Osteoblast (primary cell): ENCODE measurements around the gene FLACC1. TPM values are rescaled to one million over a fixed set of nuclear protein-coding genes. Genes with fewer than 3 reads are reported as not detected.
A peak's percentile ranks its signal among the peaks of the same experiment; 100 is the strongest.

Experiments used
- DNase-seq: peaks from one replicate; pipeline ENCODE4 v3.0.0; 2011; ENCODE audit warnings: low spot score, mixed read lengths; ENCODE audit not compliant: insufficient read length; ENCODE audit errors: missing footprints
- H2AFZ ChIP-seq: 2 replicates; pipeline ENCODE4 v1.6.0; 2011; ENCODE audit warnings: mild to moderate bottlenecking, low read length
- H3K27ac ChIP-seq: 2 replicates; pipeline ENCODE4 v1.5.1; 2011; ENCODE audit warnings: mild to moderate bottlenecking, low read depth, low read length, moderate library complexity
- H3K27me3 ChIP-seq: 2 replicates; pipeline ENCODE4 v1.6.0; 2012; ENCODE audit warnings: mild to moderate bottlenecking, control low read depth, inconsistent platforms, low read length, moderate library complexity; ENCODE audit not compliant: insufficient read depth
- H3K36me3 ChIP-seq: 2 replicates; pipeline ENCODE4 v1.5.1; 2011; ENCODE audit warnings: mild to moderate bottlenecking, low read length, control low read depth, moderate library complexity; ENCODE audit not compliant: insufficient read depth
- H3K4me1 ChIP-seq: 2 replicates; pipeline ENCODE4 v1.5.1; 2011; ENCODE audit warnings: mild to moderate bottlenecking, low read length, control low read depth, moderate library complexity; ENCODE audit not compliant: insufficient read depth
- H3K4me2 ChIP-seq: 2 replicates; pipeline ENCODE4 v1.6.0; 2011; ENCODE audit warnings: mild to moderate bottlenecking, low read length; ENCODE audit not compliant: insufficient read depth
- H3K4me3 ChIP-seq: fragments of 200-600 bp; sonication (generic); 3 replicates; pipeline ENCODE4 v1.5.1; 2012; ENCODE audit warnings: mild to moderate bottlenecking, low read length, inconsistent platforms; ENCODE audit not compliant: insufficient read depth
- H3K79me2 ChIP-seq: 2 replicates; pipeline ENCODE4 v1.6.0; 2012; ENCODE audit warnings: mild to moderate bottlenecking, low read length, control low read depth, inconsistent platforms; ENCODE audit not compliant: insufficient read depth
- H3K9me3 ChIP-seq: 2 replicates; pipeline ENCODE4 v1.5.1; 2011; ENCODE audit warnings: low read depth, low read length, control low read depth
- H4K20me1 ChIP-seq: 2 replicates; pipeline ENCODE4 v1.6.0; 2012; ENCODE audit warnings: mild to moderate bottlenecking, low read length, control low read depth; ENCODE audit not compliant: insufficient read depth
- total RNA-seq: library from RNA; depleted of rRNA; stranded (reverse); fragments of >200 nt; gene quantifications from 2 replicates; pipeline ENCODE4 v1.2.3, GENCODE V29; 2012
- TF ChIP-seq, protein P1 (sequence below): IDR thresholded peaks from 2 replicates; pipeline ENCODE4 v1.5.1; 2011; ENCODE audit warnings: mild to moderate bottlenecking, low read depth, low read length, moderate library complexity; ENCODE audit errors: extremely low read depth

FLACC1 gene
- total RNA-seq, 1 donor, result 0.72 TPM

DNA sequence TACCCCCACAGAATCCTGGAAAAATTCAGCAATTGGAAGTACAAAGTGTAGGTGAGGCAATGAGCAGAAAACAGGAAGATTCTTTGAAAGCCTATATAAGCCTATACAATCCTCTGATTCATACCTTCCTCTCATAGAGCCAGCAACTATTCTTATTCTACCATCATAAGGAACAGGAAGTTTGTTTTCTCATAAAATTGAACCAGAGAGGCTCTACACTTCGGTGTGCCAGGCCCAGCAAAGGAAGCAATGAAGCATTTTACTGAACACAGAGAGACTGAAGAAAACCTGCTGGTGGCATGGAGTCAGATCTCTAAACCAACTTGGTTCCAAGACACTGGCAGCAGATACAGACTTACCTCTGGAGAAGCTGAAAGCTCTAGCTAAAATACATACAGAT is 78.1 kb downstream of the FLACC1 start:
- Histone ChIP-seq H3K4me3 (no peak overlapping the region), H3K4me2 (no peak overlapping the region)

DNA sequence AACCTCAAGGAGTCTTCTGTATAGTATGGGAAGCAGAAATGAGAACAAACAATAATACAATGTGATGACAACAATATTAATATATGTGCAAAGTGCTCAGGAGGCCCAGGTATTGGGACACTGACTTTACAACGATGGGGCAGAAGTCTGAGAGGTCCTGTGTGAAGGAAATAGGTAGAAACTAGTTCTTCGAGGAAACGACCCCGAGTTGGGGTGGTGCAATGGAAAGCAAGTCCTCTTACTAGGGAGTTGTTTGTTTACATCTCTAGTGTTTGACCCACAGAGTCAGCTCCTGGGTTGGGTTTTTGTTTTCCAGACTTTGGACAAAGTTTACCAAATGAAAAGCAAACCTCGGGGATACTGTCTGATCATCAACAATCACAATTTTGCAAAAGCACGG is 80.6 kb downstream of the FLACC1 start:
- no peak overlapping the region for H3K27ac ChIP-seq
- no peak overlapping the region for H2AFZ ChIP-seq
- no peak for DNase-seq
- H3K27me3 ChIP-seq, result no peaks in the 10 kb centered on the region
- H3K4me3 ChIP-seq, result no peak overlapping the region
- H3K9me3 ChIP-seq, result no peaks in the 10 kb centered on the region
- TF ChIP-seq, protein P1, sequence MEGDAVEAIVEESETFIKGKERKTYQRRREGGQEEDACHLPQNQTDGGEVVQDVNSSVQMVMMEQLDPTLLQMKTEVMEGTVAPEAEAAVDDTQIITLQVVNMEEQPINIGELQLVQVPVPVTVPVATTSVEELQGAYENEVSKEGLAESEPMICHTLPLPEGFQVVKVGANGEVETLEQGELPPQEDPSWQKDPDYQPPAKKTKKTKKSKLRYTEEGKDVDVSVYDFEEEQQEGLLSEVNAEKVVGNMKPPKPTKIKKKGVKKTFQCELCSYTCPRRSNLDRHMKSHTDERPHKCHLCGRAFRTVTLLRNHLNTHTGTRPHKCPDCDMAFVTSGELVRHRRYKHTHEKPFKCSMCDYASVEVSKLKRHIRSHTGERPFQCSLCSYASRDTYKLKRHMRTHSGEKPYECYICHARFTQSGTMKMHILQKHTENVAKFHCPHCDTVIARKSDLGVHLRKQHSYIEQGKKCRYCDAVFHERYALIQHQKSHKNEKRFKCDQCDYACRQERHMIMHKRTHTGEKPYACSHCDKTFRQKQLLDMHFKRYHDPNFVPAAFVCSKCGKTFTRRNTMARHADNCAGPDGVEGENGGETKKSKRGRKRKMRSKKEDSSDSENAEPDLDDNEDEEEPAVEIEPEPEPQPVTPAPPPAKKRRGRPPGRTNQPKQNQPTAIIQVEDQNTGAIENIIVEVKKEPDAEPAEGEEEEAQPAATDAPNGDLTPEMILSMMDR, result no peak
- H3K4me1 ChIP-seq, result no peaks in the 10 kb centered on the region
- H4K20me1 ChIP-seq, result no peaks in the 10 kb centered on the region
- H3K4me2 ChIP-seq, result no peak overlapping the region
- peaks cover 52% of the 10 kb centered on the region for H3K36me3 ChIP-seq
- no peaks in the 10 kb centered on the region for H3K79me2 ChIP-seq

More for the DNA sequence above, 78.1 kb downstream of the FLACC1 start:
- H4K20me1 ChIP-seq, result no peaks in the 10 kb centered on the region
- no peaks in the 10 kb centered on the region for H3K9me3 ChIP-seq
- H3K36me3 ChIP-seq, result peaks cover 35% of the 10 kb centered on the region
- H2AFZ ChIP-seq, result no peak overlapping the region
- TF ChIP-seq, protein P1, result no peak
- no peaks in the 10 kb centered on the region for H3K27me3 ChIP-seq
- no peaks in the 10 kb centered on the region for H3K79me2 ChIP-seq
- H3K4me1 ChIP-seq, result no peaks in the 10 kb centered on the region
- no peak overlapping the region for H3K27ac ChIP-seq
- DNase-seq, result no peak

DNA sequence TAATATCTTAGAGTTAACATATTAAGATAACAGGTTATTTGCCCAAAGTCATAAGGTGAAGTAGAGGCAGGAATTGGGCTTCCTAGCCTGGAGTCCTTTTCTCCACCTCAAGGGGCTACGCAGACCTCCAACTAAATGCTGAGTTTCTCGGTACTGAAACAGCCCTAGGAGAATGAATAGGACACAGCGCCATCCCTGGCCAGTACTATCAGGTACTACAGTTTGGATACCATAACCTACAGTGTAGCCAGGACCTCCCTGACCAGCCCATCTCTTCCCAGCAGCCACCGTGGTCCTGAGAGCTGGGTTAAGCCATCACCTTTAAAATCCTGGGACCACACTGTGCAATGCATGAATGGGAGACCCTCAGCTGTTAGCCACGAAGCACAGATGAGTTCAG is 81.2 kb downstream of the FLACC1 start:
- no peak for DNase-seq
- H3K4me3 ChIP-seq, result no peak overlapping the region

DNA sequence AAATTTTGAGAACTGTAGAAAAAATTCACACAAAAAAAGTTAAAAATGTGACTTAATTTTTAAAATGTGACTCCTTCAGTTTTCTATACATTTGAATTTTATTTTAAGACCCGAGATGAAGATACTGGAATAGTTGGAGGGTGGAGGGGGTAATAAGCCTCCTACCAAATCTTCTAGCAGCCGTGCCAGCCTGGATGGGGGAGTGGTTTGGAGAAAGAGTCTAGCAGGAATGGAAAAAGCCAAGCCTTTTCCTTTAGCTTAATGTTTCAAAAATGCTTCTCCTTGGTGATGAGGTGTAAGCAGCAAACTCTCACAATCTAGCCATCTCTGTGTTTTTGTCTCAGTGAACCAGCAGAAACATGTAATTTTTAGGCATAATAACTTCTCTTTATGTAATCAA is 82.1 kb downstream of the FLACC1 start:
- TF ChIP-seq, protein P1, result no peak
- no peak for DNase-seq
- Histone ChIP-seq H3K4me3 (no peak overlapping the region), H3K79me2 (no peaks in the 10 kb centered on the region), H3K36me3 (peaks cover 52% of the 10 kb centered on the region), H3K4me1 (no peaks in the 10 kb centered on the region), H3K9me3 (no peaks in the 10 kb centered on the region), H3K27me3 (no peaks in the 10 kb centered on the region), H4K20me1 (no peaks in the 10 kb centered on the region), H2AFZ (no peak overlapping the region), H3K27ac (no peak overlapping the region), H3K4me2 (no peak overlapping the region)

More for the DNA sequence above, 81.2 kb downstream of the FLACC1 start:
- Histone ChIP-seq H3K4me1 (no peaks in the 10 kb centered on the region), H2AFZ (no peak overlapping the region), H3K27ac (no peak overlapping the region), H3K4me2 (no peak overlapping the region), H3K9me3 (no peaks in the 10 kb centered on the region), H4K20me1 (no peaks in the 10 kb centered on the region), H3K27me3 (no peaks in the 10 kb centered on the region), H3K36me3 (peaks cover 52% of the 10 kb centered on the region), H3K79me2 (no peaks in the 10 kb centered on the region)
- TF ChIP-seq, protein P1, result peak; percentile 12
